ENCODE data around the gene RERE. TPM values are rescaled to one million over a fixed set of nuclear protein-coding genes. Genes with fewer than 3 reads are reported as not detected.

Gene RERE
- polyA plus RNA-seq, 10 donors = 61.7 to 94.3 (median 77.6) TPM

GRCh38 chr1:8365661-8366362 is 451.6 kb downstream of the RERE start:
- DNase-seq = no peak

GRCh38 chr1:8364528-8365442 is 452.7 kb downstream of the RERE start:
- no peak for DNase-seq

GRCh38 chr1:8363767-8364301 is 453.6 kb downstream of the RERE start:
- no peak for DNase-seq

GRCh38 chr1:8363186-8363766 is 454.2 kb downstream of the RERE start:
- no peak for DNase-seq

GRCh38 chr1:8362701-8363101 is 454.7 kb downstream of the RERE start:
- no peak for DNase-seq

- DNase-seq = no peak
Measured at GRCh38 chr1:8361198-8361849, 456.1 kb downstream of the RERE start.

GRCh38 chr1:8360493-8361197 is 456.8 kb downstream of the RERE start:
- DNase-seq = no peak

GRCh38 chr1:8359617-8360481 is 457.6 kb downstream of the RERE start:
- no peak for DNase-seq

GRCh38 chr1:8358897-8359616 is 458.4 kb downstream of the RERE start:
- DNase-seq = no peak

- DNase-seq = no peak
Measured at GRCh38 chr1:8358241-8358896, 459.1 kb downstream of the RERE start.

GRCh38 chr1:8357329-8358101 is 459.9 kb downstream of the RERE start:
- no peak for DNase-seq

- no peak for DNase-seq
Measured at GRCh38 chr1:8356256-8357209, 460.9 kb downstream of the RERE start.

GRCh38 chr1:8355439-8356255 is 461.8 kb downstream of the RERE start:
- DNase-seq = no peak

- no peak for DNase-seq
Measured at GRCh38 chr1:8354038-8354437, 463.4 kb downstream of the RERE start.

- DNase-seq = no peak
Measured at GRCh38 chr1:8352886-8353785, 464.3 kb downstream of the RERE start.

Measured in muscle of back (tissue), 11 donors.